Hematopoietic multipotent progenitor cell treated with erythropoietin and hydrocortisone succinate and interleukin-3 and kit ligand, for 17 days (in vitro differentiated cells): Measurements from ENCODE around the gene TCN1.
"Not testable (repeated sequence)": the region's sequence is repeated elsewhere in the genome, so short reads cannot be mapped to it uniquely, and the experiment has no call there.

Experiments used
- DNase-seq: peaks from one replicate; pipeline ENCODE4 v3.0.0-alpha.2; 2015; ENCODE audit warnings: low spot score

Gene TCN1

GRCh38 chr11:59866397-59866796, at the start of gene TCN1:
Gene TCN1 (minus strand): TSS chr11:59866487. CDS start chr11:59866470, 17 bp downstream.
- no peak for DNase-seq

- DNase-seq, result not testable (repeated sequence)
Observed at GRCh38 chr11:59903569-59903968, 37.3 kb upstream of the TCN1 start.

- no peak for DNase-seq
Observed at GRCh38 chr11:59901306-59901705, 35.0 kb upstream of the TCN1 start.

- no peak for DNase-seq
Observed at GRCh38 chr11:59900366-59901126, 34.3 kb upstream of the TCN1 start.

- DNase-seq, result no peak
Observed at GRCh38 chr11:59899532-59899931, 33.2 kb upstream of the TCN1 start.

GRCh38 chr11:59898650-59899049, 32.4 kb upstream of the TCN1 start:
- no peak for DNase-seq

GRCh38 chr11:59898046-59898445, 31.8 kb upstream of the TCN1 start:
- DNase-seq, result no peak

GRCh38 chr11:59894616-59895015, 28.3 kb upstream of the TCN1 start:
- DNase-seq, result no peak

GRCh38 chr11:59891781-59892181, 25.5 kb upstream of the TCN1 start:
- DNase-seq, result no peak

GRCh38 chr11:59887156-59887555, 20.9 kb upstream of the TCN1 start:
- DNase-seq, result not testable (repeated sequence)

GRCh38 chr11:59883597-59883996, 17.3 kb upstream of the TCN1 start:
- DNase-seq, result no peak

- DNase-seq, result no peak
Observed at GRCh38 chr11:59879567-59879966, 13.3 kb upstream of the TCN1 start.

GRCh38 chr11:59878575-59878974, 12.3 kb upstream of the TCN1 start, which contains the start of gene OOSP3:
Gene OOSP3 (plus strand): TSS chr11:59878782. CDS start chr11:59878809, 27 bp downstream.
- DNase-seq, result no peak

GRCh38 chr11:59877784-59878183, 11.5 kb upstream of the TCN1 start:
- DNase-seq, result no peak

GRCh38 chr11:59877325-59877724, 11.0 kb upstream of the TCN1 start:
- DNase-seq, result no peak

- no peak for DNase-seq
Observed at GRCh38 chr11:59875856-59876519, 9.7 kb upstream of the TCN1 start.

GRCh38 chr11:59872076-59872475, 5.8 kb upstream of the TCN1 start:
- DNase-seq, result no peak

GRCh38 chr11:59867946-59868345, 1.7 kb upstream of the TCN1 start:
- DNase-seq, result no peak

GRCh38 chr11:59866836-59867235, 549 bp upstream of the TCN1 start:
- DNase-seq, result no peak

GRCh38 chr11:59865031-59865430, 1.3 kb downstream of the TCN1 start:
- DNase-seq, result no peak

- DNase-seq, result no peak
Observed at GRCh38 chr11:59862252-59862651, 4.0 kb downstream of the TCN1 start.

GRCh38 chr11:59859673-59860072, 6.6 kb downstream of the TCN1 start:
- DNase-seq, result no peak
